DLD1 (cell line): ENCODE data around the gene ACSBG1.

ENCODE experiments used
- in situ Hi-C: cut with HindIII; loops from 2 replicates; pipeline ENCODE4 v1.10.0; 2017; ENCODE audit warnings: low sequenced_read_pairs

Gene ACSBG1, protein sequence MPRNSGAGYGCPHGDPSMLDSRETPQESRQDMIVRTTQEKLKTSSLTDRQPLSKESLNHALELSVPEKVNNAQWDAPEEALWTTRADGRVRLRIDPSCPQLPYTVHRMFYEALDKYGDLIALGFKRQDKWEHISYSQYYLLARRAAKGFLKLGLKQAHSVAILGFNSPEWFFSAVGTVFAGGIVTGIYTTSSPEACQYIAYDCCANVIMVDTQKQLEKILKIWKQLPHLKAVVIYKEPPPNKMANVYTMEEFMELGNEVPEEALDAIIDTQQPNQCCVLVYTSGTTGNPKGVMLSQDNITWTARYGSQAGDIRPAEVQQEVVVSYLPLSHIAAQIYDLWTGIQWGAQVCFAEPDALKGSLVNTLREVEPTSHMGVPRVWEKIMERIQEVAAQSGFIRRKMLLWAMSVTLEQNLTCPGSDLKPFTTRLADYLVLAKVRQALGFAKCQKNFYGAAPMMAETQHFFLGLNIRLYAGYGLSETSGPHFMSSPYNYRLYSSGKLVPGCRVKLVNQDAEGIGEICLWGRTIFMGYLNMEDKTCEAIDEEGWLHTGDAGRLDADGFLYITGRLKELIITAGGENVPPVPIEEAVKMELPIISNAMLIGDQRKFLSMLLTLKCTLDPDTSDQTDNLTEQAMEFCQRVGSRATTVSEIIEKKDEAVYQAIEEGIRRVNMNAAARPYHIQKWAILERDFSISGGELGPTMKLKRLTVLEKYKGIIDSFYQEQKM

DNA sequence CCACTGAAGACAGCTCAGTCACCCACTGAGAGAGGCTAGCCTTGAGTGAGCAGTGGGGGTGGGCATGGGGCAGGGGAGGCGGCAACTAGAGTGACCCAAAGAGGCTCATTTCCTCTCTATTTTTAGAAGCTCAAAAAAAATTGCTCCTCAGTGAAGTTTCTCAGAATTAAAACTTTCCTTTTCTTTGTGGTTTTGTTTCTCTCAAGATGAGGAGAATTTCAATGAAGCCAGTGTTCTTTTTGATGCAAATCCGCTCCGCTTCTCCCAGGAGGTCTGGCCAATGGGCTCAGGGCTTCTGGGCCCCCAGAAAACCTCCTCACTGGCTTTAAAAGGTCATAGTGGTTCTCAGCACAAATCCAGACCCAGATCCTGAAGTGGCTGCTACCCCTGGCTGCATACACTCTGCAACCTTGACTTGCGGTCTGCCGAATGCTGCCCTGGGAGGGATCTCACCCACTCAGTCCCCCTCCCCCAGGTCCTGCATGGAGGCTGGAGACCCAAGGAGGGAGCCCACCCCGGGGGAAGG lies at the start of gene ACSBG1:
ACSBG1 (minus strand) TSS at position 51 of the 526 bp plus-strand sequence. CDS start 64 bp downstream, outside the sequence.
- in situ Hi-C loops: no loop called here

DNA sequence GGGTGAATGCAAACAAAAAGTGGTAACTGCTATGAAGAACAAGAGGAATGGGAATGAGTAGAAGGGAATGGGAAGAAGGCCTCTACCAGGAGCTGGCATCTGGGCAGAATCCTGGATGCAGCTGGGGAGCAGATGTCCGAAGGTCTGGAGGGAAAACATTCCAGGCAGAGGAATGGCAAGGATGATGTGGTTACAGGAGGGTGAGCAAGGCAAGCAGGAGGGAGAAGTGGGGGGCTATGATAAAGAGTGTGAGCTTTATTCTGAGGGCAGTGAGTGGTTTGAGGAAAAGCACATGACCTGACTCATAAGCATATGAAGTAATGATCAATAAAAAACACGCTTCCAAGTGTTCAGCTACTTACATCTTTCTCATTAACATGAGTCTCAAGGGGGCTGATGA lies 48.0 kb upstream of the ACSBG1 start:
- in situ Hi-C loops: loop anchor here (25.0 kb wide), 1 partner anchor 145 kb away; the partner anchor contains the start of genes CIB2 and IDH3A

- in situ Hi-C loops: loop anchor here (25.0 kb wide), 1 partner anchor 143 kb away; the partner anchor contains the start of genes CIB2 and IDH3A
Measured at GRCh38 chr15:78280319-78281072, 46.1 kb upstream of the ACSBG1 start.

GRCh38 chr15:78276064-78276943 lies 41.9 kb upstream of the ACSBG1 start:
- in situ Hi-C loops: loop anchor here (25.0 kb wide), 1 partner anchor 139 kb away; the partner anchor contains the start of genes CIB2 and IDH3A

GRCh38 chr15:78274994-78275393 lies 40.6 kb upstream of the ACSBG1 start:
- in situ Hi-C loops: loop anchor here (25.0 kb wide), 2 partner anchors 138 to 338 kb away; partner anchors contain the start of genes CIB2 and IDH3A

DNA sequence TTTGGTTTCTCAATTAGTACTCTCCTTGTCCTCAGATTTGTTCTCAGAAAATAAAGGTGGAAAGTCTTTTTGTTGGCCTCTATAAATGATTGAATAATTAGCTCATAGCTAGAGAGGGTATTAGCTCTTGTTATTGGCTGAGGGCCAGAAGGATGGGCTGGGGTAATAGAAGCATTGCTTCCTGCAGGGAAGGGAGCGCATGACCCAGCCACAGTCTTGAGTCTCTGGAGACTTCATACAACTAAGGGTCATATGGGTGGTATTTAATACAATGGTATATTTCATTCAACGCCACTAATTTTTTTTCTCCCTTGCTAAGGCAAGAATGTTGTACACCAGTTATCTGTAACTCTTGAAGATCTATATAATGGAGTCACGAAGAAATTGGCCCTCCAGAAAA lies 38.4 kb upstream of the ACSBG1 start:
- in situ Hi-C loops: loop anchor here (25.0 kb wide), 1 partner anchor 335 kb away; no protein-coding TSS in a partner anchor

DNA sequence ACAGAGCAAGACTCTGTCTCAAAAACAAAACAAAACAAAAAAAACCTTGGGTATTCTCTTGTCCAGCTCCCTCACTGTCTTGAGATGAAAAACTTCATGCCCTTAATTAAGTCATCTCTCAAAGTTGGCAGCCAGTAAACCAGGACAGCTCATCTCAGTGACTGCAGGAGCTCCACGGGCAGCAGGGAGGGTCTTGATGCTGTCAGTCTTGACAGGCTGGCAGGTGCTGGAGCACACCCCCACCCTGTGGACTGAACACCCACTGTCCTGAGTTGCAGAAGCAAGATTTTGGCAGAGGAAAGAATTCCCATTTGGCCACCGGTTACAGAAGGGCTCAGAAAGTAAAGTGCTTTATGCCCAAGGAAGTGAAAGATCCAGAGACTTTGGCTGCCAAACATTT lies 38.0 kb upstream of the ACSBG1 start:
- in situ Hi-C loops: loop anchor here (25.0 kb wide), 1 partner anchor 335 kb away; no protein-coding TSS in a partner anchor

DNA sequence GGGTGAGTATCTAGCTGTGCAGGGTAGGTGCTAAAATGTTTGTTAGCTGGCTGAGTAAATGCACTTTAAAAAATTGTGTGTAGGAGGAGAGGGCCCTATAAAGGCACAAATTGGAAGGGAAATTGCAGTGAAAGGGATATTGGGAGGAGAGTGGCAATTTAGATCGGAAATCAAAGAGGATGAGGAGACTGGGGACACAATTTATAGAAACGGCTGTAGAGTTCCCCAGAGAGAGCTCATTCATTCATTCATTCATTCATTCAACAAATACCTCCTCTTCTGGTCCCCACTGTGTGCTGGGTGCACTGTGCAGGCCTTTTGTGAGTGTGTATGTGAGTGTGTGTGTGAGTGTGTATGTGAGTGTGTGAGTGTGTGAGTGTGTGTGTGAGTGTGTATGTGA lies 32.4 kb upstream of the ACSBG1 start:
- in situ Hi-C loops: loop anchor here (25.0 kb wide), 1 partner anchor 330 kb away; no protein-coding TSS in a partner anchor

DNA sequence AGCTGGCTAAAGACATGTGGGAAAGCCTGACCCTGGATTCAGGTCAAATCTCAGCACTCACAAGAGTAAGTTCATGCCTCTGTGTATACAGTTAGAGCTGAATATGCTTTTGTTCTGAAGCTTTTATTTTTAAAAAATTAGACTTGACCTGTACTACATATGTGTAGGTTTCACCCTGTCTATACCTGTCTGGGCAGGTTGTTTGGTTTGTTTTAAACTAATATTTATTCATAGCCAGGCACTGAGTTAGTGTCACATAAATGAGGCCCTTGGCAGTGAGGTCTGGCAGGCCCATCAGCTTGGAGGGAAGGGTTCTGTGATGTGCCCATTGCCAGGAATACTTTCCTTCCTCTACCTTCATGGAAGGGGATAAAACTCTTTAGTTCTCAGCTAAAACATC lies 31.9 kb upstream of the ACSBG1 start:
- in situ Hi-C loops: loop anchor here (25.0 kb wide), 1 partner anchor 329 kb away; no protein-coding TSS in a partner anchor

- in situ Hi-C loops: loop anchor here (25.0 kb wide), 1 partner anchor 328 kb away; no protein-coding TSS in a partner anchor
Measured at GRCh38 chr15:78265752-78266224, 31.4 kb upstream of the ACSBG1 start.

- in situ Hi-C loops: loop anchor here (25.0 kb wide), 1 partner anchor 328 kb away; no protein-coding TSS in a partner anchor
Measured at GRCh38 chr15:78265137-78265460, 30.7 kb upstream of the ACSBG1 start.

GRCh38 chr15:78264304-78265136 lies 30.2 kb upstream of the ACSBG1 start, which contains the start of gene DNAJA4:
TSS of gene DNAJA4 (plus strand) at chr15:78264562. CDS start at chr15:78264764, 202 bp downstream.
- in situ Hi-C loops: loop anchor here (25.0 kb wide), 1 partner anchor 327 kb away; no protein-coding TSS in a partner anchor

- in situ Hi-C loops: loop anchor here (25.0 kb wide), 1 partner anchor 327 kb away; no protein-coding TSS in a partner anchor
Measured at GRCh38 chr15:78263907-78264303, 29.5 kb upstream of the ACSBG1 start.

DNA sequence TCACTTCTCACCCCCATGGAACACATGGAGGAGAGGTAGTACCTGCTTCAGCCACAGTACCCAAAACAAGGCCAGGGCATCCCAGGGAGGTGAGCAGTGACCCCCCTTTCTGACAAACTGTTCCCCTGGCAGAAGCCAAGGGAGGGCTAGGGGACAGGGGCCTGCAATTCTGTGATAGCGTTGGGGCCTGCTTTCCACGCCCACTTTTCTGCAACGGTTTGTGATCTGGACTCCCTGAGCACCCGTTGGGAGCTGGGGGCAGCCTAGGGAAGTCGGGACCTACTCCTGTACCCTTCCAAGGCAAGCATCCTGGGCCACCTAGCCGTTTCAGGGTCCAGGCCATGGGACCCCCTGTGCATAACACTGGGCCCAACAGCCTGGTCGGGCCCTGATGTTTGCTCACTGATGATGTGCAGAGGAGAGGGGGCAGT lies 29.0 kb upstream of the ACSBG1 start:
- in situ Hi-C loops: loop anchor here (25.0 kb wide), 1 partner anchor 326 kb away; no protein-coding TSS in a partner anchor

GRCh38 chr15:78261062-78261461 lies 26.7 kb upstream of the ACSBG1 start:
- in situ Hi-C loops: loop anchor here (25.0 kb wide), 1 partner anchor 324 kb away; no protein-coding TSS in a partner anchor

DNA sequence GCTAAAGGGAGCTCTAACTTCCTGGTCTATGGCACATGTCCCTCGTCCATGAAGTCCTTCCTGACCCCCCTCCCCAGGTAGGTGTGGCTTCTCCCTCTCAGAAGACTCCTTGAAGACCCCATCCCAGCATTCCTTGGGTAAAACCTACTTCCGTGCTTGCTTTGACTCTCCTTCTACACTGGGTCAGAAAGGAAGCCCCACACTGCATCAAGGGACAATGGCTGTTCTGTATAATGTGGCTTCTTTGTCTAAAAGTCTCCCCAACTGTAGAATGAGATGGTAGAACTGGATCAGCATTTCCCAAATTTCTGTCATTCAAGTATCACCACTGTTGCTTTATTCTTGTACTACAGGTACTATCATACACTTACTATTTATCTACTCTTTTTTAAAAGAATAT lies 26.1 kb upstream of the ACSBG1 start:
- in situ Hi-C loops: loop anchor here (25.0 kb wide), 1 partner anchor 323 kb away; no protein-coding TSS in a partner anchor

DNA sequence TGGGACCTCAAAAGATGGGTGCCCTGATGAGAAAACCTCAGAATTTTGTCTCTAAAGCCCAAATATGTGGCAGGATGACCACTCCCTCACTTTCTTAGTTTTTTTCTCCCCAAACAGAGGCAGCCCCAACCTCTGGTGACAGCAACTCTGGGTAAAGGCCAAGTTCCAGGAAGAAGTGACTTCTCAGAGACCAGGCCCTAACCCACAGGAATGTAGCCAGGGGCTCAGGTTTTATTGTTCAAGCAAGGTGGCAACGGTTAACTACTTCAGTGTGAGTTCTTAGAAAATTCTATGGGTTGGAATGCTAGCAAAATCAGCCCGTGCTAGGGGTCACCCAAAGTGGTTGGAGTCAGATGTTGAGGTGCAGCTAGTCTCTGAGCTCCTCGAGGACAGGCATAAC lies 24.9 kb upstream of the ACSBG1 start:
- in situ Hi-C loops: loop anchor here (25.0 kb wide), 1 partner anchor 322 kb away; no protein-coding TSS in a partner anchor

DNA sequence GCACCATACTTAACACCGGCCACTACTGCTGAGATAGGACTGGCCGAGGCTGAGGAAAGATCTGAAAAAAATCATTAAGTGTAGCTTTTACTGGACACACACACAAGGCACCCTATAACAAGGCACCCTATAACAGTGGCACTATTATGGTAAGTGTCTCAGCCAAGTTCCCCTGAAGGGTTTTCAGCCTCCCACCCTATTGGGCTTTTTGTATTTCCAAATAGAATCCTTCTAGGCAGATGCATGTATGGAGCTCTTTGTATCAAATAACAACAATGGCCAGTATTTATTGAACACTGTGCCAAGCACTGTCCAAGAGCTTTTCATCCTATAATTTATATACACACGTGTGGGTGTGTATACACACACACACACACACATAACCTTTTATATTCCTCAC lies 23.3 kb upstream of the ACSBG1 start:
- in situ Hi-C loops: loop anchor here (25.0 kb wide), 1 partner anchor 320 kb away; no protein-coding TSS in a partner anchor
